Astrocyte of the cerebellum (primary cell): ENCODE measurements around the gene MTAP.
A peak's percentile ranks its signal among the peaks of the same experiment; 100 is the strongest.

Experiments
- DNase-seq: peaks from one replicate; pipeline ENCODE4 v3.0.0-alpha.2; 2011; ENCODE audit warnings: low read depth
- H3K4me3 ChIP-seq: 2 replicates; pipeline ENCODE4 v1.5.1; 2011; ENCODE audit warnings: mild to moderate bottlenecking, low read depth, low read length, moderate library complexity
- CTCF ChIP-seq: IDR thresholded peaks from 2 replicates; pipeline ENCODE4 v1.5.1; 2012; ENCODE audit warnings: low read length, low read depth, moderate library complexity, mild to moderate bottlenecking; ENCODE audit errors: missing control alignments
- in situ Hi-C: cut with HindIII; loops from 2 replicates; pipeline ENCODE4 v1.10.0; 2017; ENCODE audit warnings: low sequenced_read_pairs

The MTAP gene

GRCh38 chr9:21802418-21803000, at the start of gene MTAP:
MTAP (plus strand) TSS chr9:21802636; CDS start chr9:21802749, 113 bp downstream.
- peak within 1 kb of the TSS; percentile 66 for H3K4me3 ChIP-seq
- TF ChIP-seq CTCF = no peak
- DNase-seq = peak; percentile 87
- in situ Hi-C loops = loop anchor here (25.0 kb wide), 3 partner anchors 210 to 465 kb away; partner anchors contain the start of genes CDKN2B and KLHL9

GRCh38 chr9:21753523-21753922, 48.9 kb upstream of the MTAP start:
- DNase-seq = no peak
- in situ Hi-C loops = loop anchor here (10.0 kb wide), 1 partner anchor 59 kb away; no protein-coding TSS in a partner anchor
- H3K4me3 ChIP-seq = no peak overlapping the region
- TF ChIP-seq CTCF = no peak

GRCh38 chr9:21754741-21755140, 47.7 kb upstream of the MTAP start:
- in situ Hi-C loops = loop anchor here (10.0 kb wide), 1 partner anchor 60 kb away; no protein-coding TSS in a partner anchor
- H3K4me3 ChIP-seq = no peak overlapping the region
- no peak for DNase-seq
- TF ChIP-seq CTCF = no peak

GRCh38 chr9:21758540-21758939, 43.9 kb upstream of the MTAP start:
- in situ Hi-C loops = loop anchor here (10.0 kb wide), 1 partner anchor 64 kb away; no protein-coding TSS in a partner anchor
- no peak for TF ChIP-seq CTCF
- DNase-seq = no peak
- H3K4me3 ChIP-seq = no peak overlapping the region

- peak; percentile 49 for DNase-seq
- TF ChIP-seq CTCF = no peak
- H3K4me3 ChIP-seq = no peak overlapping the region
- in situ Hi-C loops = no loop called here
These were observed 41.0 kb upstream of the MTAP start for GRCh38 chr9:21761309-21761901.

- TF ChIP-seq CTCF = no peak
- in situ Hi-C loops = no loop called here
- DNase-seq = no peak
- no peak overlapping the region for H3K4me3 ChIP-seq
These were observed 40.4 kb upstream of the MTAP start for GRCh38 chr9:21762064-21762463.
